ENCODE data around the gene IGFL2. TPM values are rescaled to one million over a fixed set of nuclear protein-coding genes. Genes with fewer than 3 reads are reported as not detected.

The IGFL2 gene
- total RNA-seq, 2 donors from 2014 or later = 2.5 TPM; not detected in 1

DNA sequence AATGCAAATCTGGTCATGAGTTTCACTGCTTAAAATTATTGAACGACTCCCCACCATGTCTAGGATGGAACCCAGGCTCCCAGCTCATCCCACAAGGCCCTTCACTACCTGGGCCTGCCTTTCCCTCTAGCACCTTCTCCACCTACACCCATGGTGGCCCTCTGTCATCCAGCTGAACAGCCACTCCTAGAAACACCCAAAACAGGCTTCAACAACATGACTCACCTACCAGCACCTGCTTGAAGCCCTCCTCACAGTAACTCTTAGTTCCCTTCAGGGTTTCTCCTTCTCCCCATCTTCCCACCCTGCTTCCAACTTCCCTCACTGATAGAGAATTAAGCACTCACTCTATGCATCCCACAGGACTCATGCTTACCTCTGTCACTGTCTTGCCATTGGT is 6.6 kb upstream of the IGFL2 start:
- TF ChIP-seq, protein P1, sequence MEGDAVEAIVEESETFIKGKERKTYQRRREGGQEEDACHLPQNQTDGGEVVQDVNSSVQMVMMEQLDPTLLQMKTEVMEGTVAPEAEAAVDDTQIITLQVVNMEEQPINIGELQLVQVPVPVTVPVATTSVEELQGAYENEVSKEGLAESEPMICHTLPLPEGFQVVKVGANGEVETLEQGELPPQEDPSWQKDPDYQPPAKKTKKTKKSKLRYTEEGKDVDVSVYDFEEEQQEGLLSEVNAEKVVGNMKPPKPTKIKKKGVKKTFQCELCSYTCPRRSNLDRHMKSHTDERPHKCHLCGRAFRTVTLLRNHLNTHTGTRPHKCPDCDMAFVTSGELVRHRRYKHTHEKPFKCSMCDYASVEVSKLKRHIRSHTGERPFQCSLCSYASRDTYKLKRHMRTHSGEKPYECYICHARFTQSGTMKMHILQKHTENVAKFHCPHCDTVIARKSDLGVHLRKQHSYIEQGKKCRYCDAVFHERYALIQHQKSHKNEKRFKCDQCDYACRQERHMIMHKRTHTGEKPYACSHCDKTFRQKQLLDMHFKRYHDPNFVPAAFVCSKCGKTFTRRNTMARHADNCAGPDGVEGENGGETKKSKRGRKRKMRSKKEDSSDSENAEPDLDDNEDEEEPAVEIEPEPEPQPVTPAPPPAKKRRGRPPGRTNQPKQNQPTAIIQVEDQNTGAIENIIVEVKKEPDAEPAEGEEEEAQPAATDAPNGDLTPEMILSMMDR (IDR thresholded peaks at IDR 0.05) = no peak
- intact Hi-C loops (cut with DNase I) = no loop called here
- Histone ChIP-seq H3K4me1 (no peaks in the 10 kb centered on the region), H3K9ac (ENCODE audit: low read depth in 2 of 2, low read length in 2 of 2) (no peak overlapping the region), H3K27ac (no peak overlapping the region), H3K4me3 (no peak overlapping the region), H3K9me3 (no peaks in the 10 kb centered on the region), H3K36me3 (no peaks in the 10 kb centered on the region), H3K27me3 (no peaks in the 10 kb centered on the region)
- DNase-seq = no peak

DNA sequence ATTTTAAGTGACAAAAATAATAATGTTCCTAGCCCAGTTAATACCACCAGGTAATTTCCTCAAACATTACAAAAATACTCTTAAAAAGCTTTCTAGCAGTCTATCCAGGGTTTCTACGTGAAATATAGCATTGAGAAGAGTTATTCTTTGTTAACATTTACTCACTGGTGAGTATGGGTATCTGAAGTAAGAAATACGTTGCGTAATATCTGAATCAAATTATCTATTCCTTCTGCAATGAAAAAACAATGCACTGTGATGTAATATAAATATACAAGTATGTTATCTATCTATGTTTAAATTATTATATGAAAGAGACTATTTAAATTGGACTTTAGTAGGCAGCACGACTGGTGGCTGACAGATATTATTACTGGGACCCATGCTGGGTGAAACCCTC is 5.7 kb upstream of the IGFL2 start:
- H3K36me3 ChIP-seq = no peaks in the 10 kb centered on the region
- H3K4me1 ChIP-seq = no peaks in the 10 kb centered on the region
- H3K4me3 ChIP-seq = no peak overlapping the region
- no peaks in the 10 kb centered on the region for H3K27me3 ChIP-seq
- no peak for DNase-seq
- no peak overlapping the region for H3K9ac ChIP-seq (ENCODE audit: low read depth in 2 of 2, low read length in 2 of 2)
- intact Hi-C loops (cut with DNase I) = no loop called here
- H3K27ac ChIP-seq = no peak overlapping the region
- TF ChIP-seq, protein P1 (IDR thresholded peaks at IDR 0.05) = no peak
- no peaks in the 10 kb centered on the region for H3K9me3 ChIP-seq

DNA sequence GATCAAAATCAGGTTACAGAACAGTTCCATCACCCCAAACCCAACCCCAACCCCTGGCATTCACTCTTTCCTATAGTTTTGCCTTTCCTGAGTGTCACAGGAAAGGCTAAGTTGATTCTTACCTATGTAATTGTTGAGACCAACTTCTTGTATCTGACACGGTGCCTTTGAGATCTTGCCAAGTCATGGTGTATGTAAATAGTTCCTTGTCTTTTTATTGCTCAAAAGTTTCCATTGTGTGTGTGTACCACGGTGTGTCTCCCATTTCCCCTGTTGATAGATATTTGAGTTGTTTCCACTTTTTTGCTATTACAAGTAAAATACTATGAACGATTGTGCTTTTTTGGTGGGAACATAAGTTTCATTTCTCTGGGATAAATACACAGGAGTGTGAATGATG is 3.3 kb upstream of the IGFL2 start:
- Histone ChIP-seq H3K9me3 (no peaks in the 10 kb centered on the region), H3K4me1 (no peaks in the 10 kb centered on the region)
- peak; percentile 72 for DNase-seq

DNA sequence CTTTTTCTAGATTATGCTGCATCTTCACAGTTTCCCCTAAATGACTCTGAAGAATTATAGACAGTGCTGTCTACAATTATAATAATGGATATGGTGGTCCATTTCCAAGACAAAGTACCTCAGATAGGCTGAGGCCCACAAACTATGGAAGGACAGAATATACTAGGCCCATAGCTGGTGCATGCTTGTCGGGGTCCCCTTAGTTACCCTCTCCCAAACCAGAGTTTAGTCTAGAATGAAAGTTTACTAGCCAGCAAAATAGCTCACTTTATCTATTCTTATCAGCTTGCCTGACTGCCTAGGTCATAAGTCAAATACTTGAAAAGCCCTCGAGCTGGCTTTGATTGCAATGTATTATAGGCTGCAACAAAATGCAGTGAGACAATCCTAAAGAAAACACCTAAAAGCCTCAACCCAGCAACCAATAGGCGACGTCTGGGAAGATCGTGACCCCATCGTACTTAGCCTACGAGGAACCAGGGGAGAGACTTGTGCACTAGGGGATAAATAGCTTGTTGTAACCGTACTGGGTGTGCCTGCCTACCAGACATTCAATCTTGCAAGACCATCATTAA is 785 bp upstream of the IGFL2 start:
- TF ChIP-seq, protein P1 (IDR thresholded peaks at IDR 0.05) = no peak
- no peaks in the 10 kb centered on the region for H3K9me3 ChIP-seq
- H3K27ac ChIP-seq = no peak overlapping the region
- intact Hi-C loops (cut with DNase I) = no loop called here
- no peaks in the 10 kb centered on the region for H3K4me1 ChIP-seq
- no peak overlapping the region for H3K4me3 ChIP-seq
- H3K36me3 ChIP-seq = no peaks in the 10 kb centered on the region
- no peaks in the 10 kb centered on the region for H3K27me3 ChIP-seq
- H3K9ac ChIP-seq (ENCODE audit: low read depth in 2 of 2, low read length in 2 of 2) = no peak overlapping the region
- DNase-seq = no peak

More for the DNA sequence above, 3.3 kb upstream of the IGFL2 start:
- Histone ChIP-seq H3K27ac (no peak overlapping the region), H3K4me3 (no peak overlapping the region), H3K27me3 (no peaks in the 10 kb centered on the region), H3K9ac (ENCODE audit: low read depth in 2 of 2, low read length in 2 of 2) (no peak overlapping the region), H3K36me3 (no peaks in the 10 kb centered on the region)
- intact Hi-C loops (cut with DNase I) = no loop called here
- TF ChIP-seq, protein P1 (IDR thresholded peaks at IDR 0.05) = no peak

GRCh38 chr19:46150606-46151005 is 2.6 kb downstream of the IGFL2 start:
- H3K4me3 ChIP-seq = no peak overlapping the region
- no peaks in the 10 kb centered on the region for H3K9me3 ChIP-seq
- H3K27me3 ChIP-seq = no peaks in the 10 kb centered on the region
- no peak overlapping the region for H3K9ac ChIP-seq (ENCODE audit: low read depth in 2 of 2, low read length in 2 of 2)
- no peaks in the 10 kb centered on the region for H3K36me3 ChIP-seq
- H3K27ac ChIP-seq = no peak overlapping the region
- DNase-seq = no peak
- TF ChIP-seq, protein P1 (IDR thresholded peaks at IDR 0.05) = no peak
- intact Hi-C loops (cut with DNase I) = no loop called here
- H3K4me1 ChIP-seq = no peaks in the 10 kb centered on the region
